GM12873 (cell line): ENCODE results near the gene ANKRD55.

Experiments used
- TF ChIP-seq, protein P1 (sequence below): IDR thresholded peaks from 2 replicates; pipeline ENCODE4 v1.5.1; 2012; ENCODE audit warnings: low read depth, mild to moderate bottlenecking, moderate library complexity, low read length, control low read depth; ENCODE audit not compliant: insufficient read depth; ENCODE audit errors: missing control alignments

Gene ANKRD55

DNA sequence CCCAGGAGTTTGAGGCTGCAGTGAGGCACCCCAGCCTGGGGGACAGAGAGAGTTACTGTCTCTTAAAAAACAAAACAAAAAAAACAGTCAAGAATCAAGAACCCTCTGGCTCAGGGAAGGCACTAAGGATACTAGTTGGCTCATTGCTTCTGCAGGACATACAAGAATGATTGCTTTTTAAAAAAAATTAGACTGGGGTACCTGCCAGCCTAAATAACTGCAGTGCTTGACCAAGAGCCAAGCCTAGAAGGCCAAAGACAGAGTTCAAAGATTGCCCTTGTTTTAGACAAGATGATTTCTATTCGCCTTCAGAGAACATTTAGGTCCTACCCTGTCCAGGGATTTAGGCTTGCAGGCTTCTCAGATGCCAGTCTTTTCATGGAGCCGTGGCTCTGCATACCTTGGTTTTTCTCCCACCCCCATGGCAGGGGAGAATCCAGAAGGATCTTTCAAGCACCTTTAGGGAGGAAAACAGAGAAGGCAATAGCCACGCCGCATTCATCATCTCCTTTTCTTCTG is 144.6 kb downstream of the ANKRD55 start:
- TF ChIP-seq, protein P1, sequence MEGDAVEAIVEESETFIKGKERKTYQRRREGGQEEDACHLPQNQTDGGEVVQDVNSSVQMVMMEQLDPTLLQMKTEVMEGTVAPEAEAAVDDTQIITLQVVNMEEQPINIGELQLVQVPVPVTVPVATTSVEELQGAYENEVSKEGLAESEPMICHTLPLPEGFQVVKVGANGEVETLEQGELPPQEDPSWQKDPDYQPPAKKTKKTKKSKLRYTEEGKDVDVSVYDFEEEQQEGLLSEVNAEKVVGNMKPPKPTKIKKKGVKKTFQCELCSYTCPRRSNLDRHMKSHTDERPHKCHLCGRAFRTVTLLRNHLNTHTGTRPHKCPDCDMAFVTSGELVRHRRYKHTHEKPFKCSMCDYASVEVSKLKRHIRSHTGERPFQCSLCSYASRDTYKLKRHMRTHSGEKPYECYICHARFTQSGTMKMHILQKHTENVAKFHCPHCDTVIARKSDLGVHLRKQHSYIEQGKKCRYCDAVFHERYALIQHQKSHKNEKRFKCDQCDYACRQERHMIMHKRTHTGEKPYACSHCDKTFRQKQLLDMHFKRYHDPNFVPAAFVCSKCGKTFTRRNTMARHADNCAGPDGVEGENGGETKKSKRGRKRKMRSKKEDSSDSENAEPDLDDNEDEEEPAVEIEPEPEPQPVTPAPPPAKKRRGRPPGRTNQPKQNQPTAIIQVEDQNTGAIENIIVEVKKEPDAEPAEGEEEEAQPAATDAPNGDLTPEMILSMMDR: no peak

DNA sequence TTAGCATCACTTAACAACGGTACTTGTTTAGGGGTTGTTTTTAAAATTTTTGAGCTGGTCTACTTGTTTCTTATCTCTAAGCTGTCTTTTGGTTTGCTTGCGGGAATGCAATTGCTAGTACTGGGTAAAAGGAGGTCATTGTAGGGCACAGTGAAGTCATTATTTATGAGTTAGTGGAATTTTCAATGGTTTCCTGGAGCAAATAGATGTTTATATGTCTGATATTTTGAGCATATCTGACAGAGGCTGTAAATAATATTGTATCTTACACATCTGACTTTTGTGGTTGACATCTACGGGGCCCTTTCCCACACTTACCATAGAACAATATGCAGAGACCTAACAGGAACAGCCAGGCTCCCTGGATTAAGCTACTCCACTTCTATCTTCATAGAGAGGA is 147.9 kb downstream of the ANKRD55 start:
- TF ChIP-seq, protein P1: no peak

DNA sequence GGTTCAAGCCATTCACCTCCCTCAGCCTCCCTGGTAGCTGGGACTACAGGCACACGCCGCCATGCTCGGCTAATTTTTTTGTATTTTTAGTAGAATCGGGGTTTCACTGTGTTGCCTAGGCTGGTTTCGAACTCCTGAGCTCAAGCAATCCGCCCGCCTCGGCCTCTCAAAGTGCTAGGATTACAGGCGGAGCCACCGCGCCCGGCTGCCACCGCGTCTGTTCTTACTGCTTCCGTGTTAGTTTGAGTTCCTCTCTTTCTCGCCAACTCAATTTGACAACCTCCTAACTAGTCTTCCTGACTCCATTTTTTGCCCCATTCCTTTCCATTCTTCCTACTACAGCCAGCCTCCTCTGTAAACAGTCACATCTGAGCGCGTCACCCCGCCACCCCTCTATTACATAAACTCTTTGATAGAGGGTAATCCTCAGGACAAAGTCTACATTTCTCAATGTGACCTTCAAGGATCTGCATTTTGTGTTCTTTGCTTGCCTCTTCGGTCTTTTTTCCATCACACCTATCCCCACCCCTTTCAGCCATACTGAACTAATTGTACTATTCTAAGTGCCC is 149.8 kb downstream of the ANKRD55 start:
- TF ChIP-seq, protein P1: no peak

DNA sequence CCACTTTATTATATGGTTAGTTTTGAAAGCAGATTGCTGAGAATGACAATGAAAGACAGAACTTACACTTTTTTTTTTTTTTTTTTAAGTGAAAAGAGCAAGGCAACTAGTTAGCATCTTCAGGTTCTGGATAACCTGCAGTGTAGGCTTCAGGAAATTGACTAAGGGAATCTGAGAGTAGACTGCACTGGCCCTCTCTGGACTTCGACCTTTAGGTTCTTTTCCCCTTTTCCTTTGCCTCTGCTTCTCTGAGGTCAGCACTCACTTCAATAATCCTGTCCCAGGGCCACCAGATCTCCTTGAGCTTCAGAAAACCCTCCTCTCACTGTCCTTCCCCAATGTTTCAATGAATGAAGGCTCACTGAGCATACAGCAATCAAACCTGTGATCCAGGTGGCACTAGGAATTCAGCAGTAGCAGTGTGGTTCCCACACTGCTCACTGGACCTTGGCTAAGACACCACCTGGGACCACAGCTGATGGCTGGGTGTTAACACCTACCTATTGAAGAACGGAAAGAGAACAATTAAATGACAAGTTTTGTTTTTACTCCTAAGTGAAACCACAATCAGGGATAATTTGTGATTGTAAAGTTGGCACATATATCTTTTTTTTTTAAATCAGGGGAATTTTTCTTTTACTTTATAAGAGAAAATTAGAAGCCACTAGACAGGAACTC is 152.6 kb downstream of the ANKRD55 start:
- TF ChIP-seq, protein P1: no peak

DNA sequence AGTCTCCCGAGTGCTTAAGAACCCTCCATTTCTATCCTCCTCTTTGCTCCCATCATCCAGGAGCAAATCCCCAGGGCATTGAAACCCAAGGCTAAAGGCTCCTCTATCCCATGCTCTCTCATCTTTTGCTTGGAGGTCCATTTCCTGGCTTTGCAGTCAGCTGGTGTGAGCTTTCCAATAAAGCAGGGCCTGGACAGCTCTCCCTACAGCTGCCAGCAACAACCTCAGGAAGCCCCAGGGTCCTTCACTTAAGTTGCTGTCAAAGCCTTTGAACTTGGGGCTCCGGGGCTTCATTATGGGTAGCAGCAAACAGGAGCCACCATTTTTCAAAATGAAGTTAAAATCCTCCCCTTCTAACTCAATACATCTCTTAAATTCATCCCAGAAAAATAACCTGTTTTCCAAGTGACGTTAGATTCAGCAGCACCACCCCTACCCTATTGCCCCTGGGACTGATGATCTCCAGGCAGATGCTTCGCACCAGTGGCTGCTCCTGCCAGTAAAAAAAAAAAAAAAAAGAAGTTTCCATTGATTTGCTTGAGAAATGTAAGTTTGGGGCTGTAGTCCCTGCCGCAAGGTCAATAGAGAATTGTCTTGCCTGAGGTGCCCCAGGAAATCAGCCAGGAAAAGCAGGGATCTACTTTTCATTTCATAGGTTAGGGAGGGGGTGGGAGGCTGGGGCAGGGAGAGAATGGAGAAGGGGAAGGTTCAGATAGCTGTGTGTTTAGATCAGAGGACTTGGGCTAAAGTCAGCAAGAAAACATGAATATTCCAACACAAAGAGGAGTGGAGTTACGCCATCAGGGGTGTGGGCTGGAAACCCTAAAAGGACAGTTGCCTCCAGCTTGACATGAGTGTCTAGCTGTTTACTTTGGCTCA is 154.6 kb downstream of the ANKRD55 start:
- TF ChIP-seq, protein P1: no peak

DNA sequence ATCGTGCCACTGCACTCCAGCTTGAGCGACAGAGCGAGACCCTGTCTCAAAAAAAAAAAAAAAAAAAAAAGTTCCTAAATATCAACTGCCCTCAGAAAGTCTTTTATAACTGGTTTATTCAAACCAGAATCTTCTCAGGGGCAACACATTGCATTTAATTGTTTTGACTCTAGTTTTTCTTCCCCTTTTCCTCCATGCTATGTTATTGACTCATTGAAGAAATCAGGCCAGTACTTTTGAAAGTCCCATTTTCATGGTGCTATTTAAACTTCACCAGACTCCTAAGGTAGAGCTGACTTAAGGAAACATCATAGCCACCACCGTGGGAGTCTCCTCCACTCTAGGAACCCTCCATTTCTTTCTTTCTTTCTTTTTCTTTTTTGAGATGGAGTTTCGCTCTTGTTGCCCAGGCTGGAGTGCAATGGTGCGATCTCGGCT is 155.3 kb downstream of the ANKRD55 start:
- TF ChIP-seq, protein P1: no peak

DNA sequence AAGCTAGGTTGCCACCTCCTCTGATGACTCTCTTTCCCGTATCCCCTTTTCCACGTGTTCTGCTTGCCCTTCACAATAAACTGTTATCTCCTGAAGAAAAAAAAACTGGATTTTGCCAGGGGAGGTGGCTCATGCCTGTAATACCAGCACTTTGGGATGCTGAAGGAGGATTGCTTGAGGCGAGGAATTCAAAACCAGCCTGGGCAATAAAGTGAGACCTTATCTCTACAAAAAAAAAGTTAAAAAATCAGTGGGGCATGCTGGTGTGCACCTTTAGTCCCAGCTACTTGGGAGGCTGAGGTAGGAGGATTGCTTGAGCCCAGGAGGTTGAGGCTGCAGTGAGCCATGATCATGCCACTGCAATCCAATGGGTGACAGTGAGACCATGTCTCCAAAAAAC is 156.6 kb downstream of the ANKRD55 start:
- TF ChIP-seq, protein P1: no peak
